Endodermal cell (in vitro differentiated cells): ENCODE measurements around the gene VAV1. TPM values are rescaled to one million over a fixed set of nuclear protein-coding genes. Genes with fewer than 3 reads are reported as not detected.
"Not testable (repeated sequence)": the region's sequence is repeated elsewhere in the genome, so short reads cannot be mapped to it uniquely, and the experiment has no call there.

Experiments
- DNase-seq: peaks from one replicate; pipeline ENCODE4 v3.0.0-alpha.2; 2017
- H3K27ac ChIP-seq: 2 replicates; pipeline ENCODE4 v1.5.1; 2013; ENCODE audit warnings: mild to moderate bottlenecking, low read depth, low read length, moderate library complexity
- H3K27me3 ChIP-seq: 2 replicates; pipeline ENCODE4 v1.6.1; 2013; ENCODE audit warnings: mild to moderate bottlenecking, low read length, moderate library complexity; ENCODE audit not compliant: insufficient read depth, control insufficient read depth, poor library complexity, severe bottlenecking
- H3K36me3 ChIP-seq: 2 replicates; pipeline ENCODE4 v1.7.0; 2013; ENCODE audit warnings: mild to moderate bottlenecking, low read length, moderate library complexity; ENCODE audit not compliant: control insufficient read depth, insufficient read depth
- H3K4me1 ChIP-seq: one replicate; pipeline ENCODE4 v1.7.0; 2013; ENCODE audit warnings: low read length; ENCODE audit not compliant: control insufficient read depth, insufficient read depth
- H3K4me3 ChIP-seq: 2 replicates; pipeline ENCODE4 v1.5.1; 2013; ENCODE audit warnings: mild to moderate bottlenecking, low read length, moderate library complexity
- H3K9ac ChIP-seq: 2 replicates; pipeline ENCODE4 v1.6.1; 2013; ENCODE audit warnings: mild to moderate bottlenecking, low read length, moderate library complexity; ENCODE audit not compliant: poor library complexity, severe bottlenecking; ENCODE audit errors: extremely low read depth
- H3K9me3 ChIP-seq: 2 replicates; pipeline ENCODE4 v1.6.1; 2013; ENCODE audit warnings: mild to moderate bottlenecking, low read length, moderate library complexity; ENCODE audit not compliant: control insufficient read depth
- H3K27ac Mint-ChIP-seq: 2 replicates; pipeline ENCODE4 v1.8.0; 2020; ENCODE audit warnings: mixed read lengths
- H3K27me3 Mint-ChIP-seq: 2 replicates; pipeline ENCODE4 v1.8.0; 2021; ENCODE audit warnings: mild to moderate bottlenecking, mixed read lengths; ENCODE audit not compliant: insufficient read depth
- H3K36me3 Mint-ChIP-seq: 2 replicates; pipeline ENCODE4 v1.8.0; 2020; ENCODE audit warnings: low read depth, mixed read lengths
- H3K4me1 Mint-ChIP-seq: 2 replicates; pipeline ENCODE4 v1.8.0; 2020; ENCODE audit warnings: mixed read lengths
- H3K4me3 Mint-ChIP-seq: 2 replicates; pipeline ENCODE4 v1.8.0; 2020; ENCODE audit warnings: mild to moderate bottlenecking, moderate library complexity, mixed read lengths
- H3K9me3 Mint-ChIP-seq: 2 replicates; pipeline ENCODE4 v1.8.0; 2020; ENCODE audit warnings: mild to moderate bottlenecking, mixed read lengths
- CTCF ChIP-seq: fragments of 200-600 bp; sonication (generic); conservative IDR thresholded peaks from 2 replicates; pipeline ENCODE4 v1.5.0; 2021; ENCODE audit warnings: antibody characterized with exemption, mild to moderate bottlenecking
- WGBS, 2 experiments: methylation state at CpG; one replicate each; pipeline versions ENCODE4 v1.1.5 to v1.1.7; 2013; ENCODE audit warnings: missing lambda C conversion rate in 2 of 2, mixed read lengths in 1 of 2; ENCODE audit not compliant: insufficient coverage in 1 of 2, insufficient read length in 1 of 2; 5-methylcytosine and 5-hydroxymethylcytosine counted together
- total RNA-seq, 2 donors: library from RNA; stranded (reverse); fragmentation: NEBNext Ultra II Directional in 1 of 2; extraction: Animal tissue kit (Norgen Biotek cat#: 25700) in 1 of 2; gene quantifications; 2 replicates in 1 of 2; 3 replicates in 1 of 2; pipeline ENCODE4 v1.2.1, GENCODE V29; 2021

VAV1 gene
- total RNA-seq, 2 donors from 2014 or later = not detected

DNA sequence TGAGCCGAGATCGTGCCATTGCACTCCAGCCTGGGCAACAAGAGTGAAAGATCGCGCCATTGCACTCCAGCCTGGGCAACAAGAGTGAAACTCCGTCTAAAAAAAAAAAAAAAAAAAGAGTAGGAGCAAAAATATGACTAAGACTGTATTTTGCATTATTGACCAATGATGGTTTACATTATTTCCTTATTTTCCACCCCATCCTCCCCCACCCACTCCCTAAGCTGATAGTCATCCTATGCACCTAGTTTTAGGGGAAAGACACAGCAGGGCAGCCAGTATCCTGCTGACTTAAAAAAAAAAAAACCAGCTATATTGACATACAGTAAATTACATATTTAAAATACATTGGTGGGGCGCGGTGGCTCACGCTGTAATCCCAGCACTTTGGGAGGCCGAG is 25.1 kb downstream of the VAV1 start:
- H3K9me3 Mint-ChIP-seq = peaks cover 32% of the 10 kb centered on the region
- no peak overlapping the region for H3K27ac Mint-ChIP-seq
- no peak overlapping the region for H3K9ac ChIP-seq
- H3K4me1 Mint-ChIP-seq = peaks cover 4% of the 10 kb centered on the region
- H3K36me3 Mint-ChIP-seq = no peaks in the 10 kb centered on the region
- 91 to 92% methylated on average over 4 to 9 of the region's 9 CpGs for WGBS, 2 experiments
- no peaks in the 10 kb centered on the region for H3K4me1 ChIP-seq
- no peaks in the 10 kb centered on the region for H3K36me3 ChIP-seq
- H3K27ac ChIP-seq = no peak overlapping the region
- no peak for TF ChIP-seq CTCF
- DNase-seq = no peak
- H3K27me3 Mint-ChIP-seq = peaks cover 4% of the 10 kb centered on the region
- H3K27me3 ChIP-seq = no peaks in the 10 kb centered on the region
- peaks cover 36% of the 10 kb centered on the region for H3K9me3 ChIP-seq
- H3K4me3 Mint-ChIP-seq = no peak overlapping the region
- no peak overlapping the region for H3K4me3 ChIP-seq

DNA sequence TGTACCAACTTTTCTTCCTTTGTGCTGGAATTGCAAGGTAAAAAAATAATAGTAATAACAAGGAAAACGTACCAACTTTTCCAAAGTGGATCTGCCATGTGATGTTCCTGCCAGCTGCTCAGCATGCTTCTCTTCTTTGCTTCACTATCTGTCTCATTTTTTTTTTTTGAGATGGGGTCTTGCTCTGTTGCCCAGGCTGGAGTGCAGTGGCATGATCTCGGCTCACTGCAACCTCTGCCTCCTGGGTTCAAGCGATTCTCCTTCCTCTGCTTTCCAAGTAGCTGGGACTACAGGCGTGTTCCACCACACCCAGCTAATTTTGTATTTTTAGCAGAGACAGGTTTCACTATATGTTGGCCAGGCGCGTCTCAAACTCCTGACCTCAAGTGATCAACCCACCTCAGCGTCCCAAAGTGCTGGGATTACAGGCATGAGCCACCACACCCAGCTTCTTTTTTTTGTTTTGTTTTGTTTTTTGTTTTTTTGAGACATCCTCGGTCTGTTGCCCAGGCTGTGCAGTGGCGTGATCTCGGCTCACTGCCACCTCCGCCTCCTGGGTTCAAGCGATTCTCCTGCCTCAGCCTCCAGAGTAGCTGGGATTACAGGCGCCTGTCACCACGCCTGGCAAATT is 27.8 kb downstream of the VAV1 start:
- H3K36me3 Mint-ChIP-seq, H3K27me3 Mint-ChIP-seq, DNase-seq, H3K4me3 ChIP-seq, H3K36me3 ChIP-seq, H3K4me3 Mint-ChIP-seq, H3K27ac ChIP-seq, H3K4me1 ChIP-seq, H3K27ac Mint-ChIP-seq, H3K27me3 ChIP-seq, H3K4me1 Mint-ChIP-seq, H3K9ac ChIP-seq: not testable (repeated sequence)
- WGBS, 2 experiments = 77 to 80% methylated on average over 7 to 14 of the region's 14 CpGs
- H3K9me3 ChIP-seq = peaks cover 26% of the 10 kb centered on the region
- peaks cover 14% of the 10 kb centered on the region for H3K9me3 Mint-ChIP-seq

- Histone ChIP-seq H3K27ac (no peak overlapping the region), H3K36me3 (no peaks in the 10 kb centered on the region), H3K4me3 (no peak overlapping the region), H3K9ac (no peak overlapping the region), H3K27me3 (no peaks in the 10 kb centered on the region), H3K4me1 (no peaks in the 10 kb centered on the region), H3K9me3 (peaks cover 24% of the 10 kb centered on the region)
- Mint-ChIP-seq H3K4me1 (peaks cover 4% of the 10 kb centered on the region), H3K27me3 (peaks cover 4% of the 10 kb centered on the region), H3K4me3 (no peak overlapping the region), H3K27ac (no peak overlapping the region), H3K9me3 (peaks cover 14% of the 10 kb centered on the region), H3K36me3 (no peaks in the 10 kb centered on the region)
- WGBS, 2 experiments = 80 to 90% methylated on average over 8 to 10 of the region's 10 CpGs
- no peak for TF ChIP-seq CTCF
- no peak for DNase-seq
These were observed 28.5 kb downstream of the VAV1 start for GRCh38 chr19:6800991-6801484.
